DMS153 treated with DMSO at 0.1 percent for 48 hours (cell line): ENCODE results near the gene CXorf51A.
"Not testable (repeated sequence)": the region's sequence is repeated elsewhere in the genome, so short reads cannot be mapped to it uniquely, and the experiment has no call there.

ENCODE experiments used
- DNase-seq: peaks from one replicate; lab custom pipeline; 2025; ENCODE audit not compliant: unreplicated experiment; lab: John Stamatoyannopoulos, UW

CXorf51A gene

GRCh38 chrX:146814644-146815043, at the start of gene CXorf51A:
Gene CXorf51A, minus strand, starts transcription at chrX:146814744. Its CDS starts 21 bp downstream, at chrX:146814723.
- not testable (repeated sequence) for DNase-seq

GRCh38 chrX:146863566-146863965, 49.0 kb upstream of the CXorf51A start:
- DNase-seq = no peak

GRCh38 chrX:146854281-146854680, 39.7 kb upstream of the CXorf51A start:
- no peak for DNase-seq

- DNase-seq = no peak
Measured at GRCh38 chrX:146831994-146832393, 17.4 kb upstream of the CXorf51A start.

- DNase-seq = not testable (repeated sequence)
Measured at GRCh38 chrX:146809471-146809870, 5.1 kb downstream of the CXorf51A start, which contains the start of gene CXorf51B. Gene CXorf51B, plus strand, starts transcription at chrX:146809771. Its CDS starts 21 bp downstream, at chrX:146809792.
